BLaER1 treated with 17β-estradiol and CSF1 and Interleukin-3, amounts not matched to agents 10 nM and 100 nM (cell line): Measurements from ENCODE around the gene LDOC1.
"Not testable (repeated sequence)": the region's sequence is repeated elsewhere in the genome, so short reads cannot be mapped to it uniquely, and the experiment has no call there.

ENCODE experiments used
- H3K27ac ChIP-seq, 11 experiments: shearing (Covaris generic); formaldehyde crosslinking; 2 replicates each; pipeline ENCODE4 v1.8.1; 2022
- H3K27me3 ChIP-seq, 11 experiments: shearing (Covaris generic); formaldehyde crosslinking; 2 replicates each; pipeline ENCODE4 v1.8.1; 2022
- H3K36me3 ChIP-seq, 11 experiments: shearing (Covaris generic); formaldehyde crosslinking; 2 replicates each; pipeline ENCODE4 v1.8.1; 2022
- H3K4me1 ChIP-seq, 10 experiments: shearing (Covaris generic); formaldehyde crosslinking; 2 replicates each; pipeline ENCODE4 v1.8.1; 2022
- H3K4me2 ChIP-seq, 11 experiments: shearing (Covaris generic); formaldehyde crosslinking; 2 replicates each; pipeline ENCODE4 v1.8.1; 2022
- H3K4me3 ChIP-seq, 10 experiments: shearing (Covaris generic); formaldehyde crosslinking; 2 replicates each; pipeline ENCODE4 v1.8.1; 2022
- H3K9ac ChIP-seq, 11 experiments: shearing (Covaris generic); formaldehyde crosslinking; 2 replicates each; pipeline ENCODE4 v1.8.1; 2022
- H3K9me3 ChIP-seq, 11 experiments: shearing (Covaris generic); formaldehyde crosslinking; replicated peaks in 1 of 11; 2 replicates each; pipeline ENCODE4 v1.8.1; 2022
- H4K20me1 ChIP-seq, 11 experiments: shearing (Covaris generic); formaldehyde crosslinking; 2 replicates each; pipeline ENCODE4 v1.8.1; 2022
- Cebpa-rat ChIP-seq, 11 experiments: shearing (Covaris generic); IDR thresholded peaks; 2 replicates each; pipeline ENCODE4 v1.8.1; 2022

The LDOC1 gene

GRCh38 chrX:141176586-141177451 is at the start of gene LDOC1:
Gene LDOC1, minus strand, starts transcription at chrX:141177129. Its CDS starts 108 bp downstream, at chrX:141177021.
- Histone ChIP-seq H3K27ac (no peak within 1 kb of the TSS), H3K4me1 (peaks cover 0 to 6% (median 0%) of the 10 kb centered on the region in 10 experiments; a peak in 1 of 20 replicates), H3K9ac (no peak within 1 kb of the TSS), H3K36me3 (no peaks in the 10 kb centered on the region), H3K27me3 (peaks cover 67 to 95% (median 90%) of the 10 kb centered on the region in 11 experiments), H3K4me3 (no peak within 1 kb of the TSS), H4K20me1 (no peaks in the 10 kb centered on the region; a peak in 2 of 22 replicates), H3K9me3 (peaks cover 0 to 18% (median 5%) of the 10 kb centered on the region in 11 experiments; a peak in 8 of 22 replicates), H3K4me2 (no peak within 1 kb of the TSS)
- no peak for TF ChIP-seq Cebpa-rat (IDR thresholded peaks at IDR 0.05)

- Histone ChIP-seq H3K9ac (no peak overlapping the region), H3K4me1 (no peaks in the 10 kb centered on the region), H3K4me2 (no peak overlapping the region), H3K4me3 (no peak overlapping the region), H3K9me3 (0 out of 22 replicates have a peak, but pooled peaks cover 0 to 7% (median 0%) of the 10 kb centered on the region in 11 experiments), H3K27me3 (peaks cover 7 to 53% (median 38%) of the 10 kb centered on the region in 11 experiments; a peak in 21 of 22 replicates), H3K36me3 (no peaks in the 10 kb centered on the region), H4K20me1 (no peaks in the 10 kb centered on the region; a peak in 1 of 22 replicates), H3K27ac (no peak overlapping the region)
- no peak for TF ChIP-seq Cebpa-rat (IDR thresholded peaks at IDR 0.05)
Measured at GRCh38 chrX:141221611-141222010, 44.7 kb upstream of the LDOC1 start.

GRCh38 chrX:141220342-141221008 is 43.5 kb upstream of the LDOC1 start:
- Histone ChIP-seq H3K27me3 (peaks cover 18 to 63% (median 49%) of the 10 kb centered on the region in 11 experiments; a peak in 21 of 22 replicates), H3K36me3 (no peaks in the 10 kb centered on the region), H3K4me2 (0 out of 22 replicates have a peak overlapping the region, but pooled peaks of 1 of the 11 experiments have one; percentile 1), H3K4me1 (no peaks in the 10 kb centered on the region), H3K4me3 (no peak overlapping the region), H3K9me3 (0 out of 22 replicates have a peak, but pooled peaks cover 0 to 7% (median 0%) of the 10 kb centered on the region in 11 experiments), H4K20me1 (no peaks in the 10 kb centered on the region; a peak in 1 of 22 replicates), H3K27ac (no peak overlapping the region), H3K9ac (no peak overlapping the region)
- no peak for TF ChIP-seq Cebpa-rat (IDR thresholded peaks at IDR 0.05)

- Histone ChIP-seq H4K20me1 (no peaks in the 10 kb centered on the region), H3K9me3 (peaks cover 0 to 8% (median 3%) of the 10 kb centered on the region in 11 experiments; a peak in 4 of 22 replicates), H3K4me1 (no peaks in the 10 kb centered on the region), H3K27me3 (peaks cover 41 to 87% (median 81%) of the 10 kb centered on the region in 11 experiments; a peak in 21 of 22 replicates), H3K27ac (no peak overlapping the region), H3K4me3 (no peak overlapping the region), H3K36me3 (no peaks in the 10 kb centered on the region), H3K4me2 (no peak overlapping the region), H3K9ac (no peak overlapping the region)
- no peak for TF ChIP-seq Cebpa-rat (IDR thresholded peaks at IDR 0.05)
Measured at GRCh38 chrX:141214196-141214595, 37.3 kb upstream of the LDOC1 start.

GRCh38 chrX:141201962-141202361 is 25.0 kb upstream of the LDOC1 start:
- H3K27ac ChIP-seq: no peak overlapping the region
- H3K9me3 ChIP-seq: peaks cover 0 to 4% (median 0%) of the 10 kb centered on the region in 11 experiments; a peak in 2 of 22 replicates
- no peak overlapping the region for H3K4me3 ChIP-seq
- H3K36me3 ChIP-seq: no peaks in the 10 kb centered on the region
- H3K27me3 ChIP-seq: peaks cover 57 to 99% (median 98%) of the 10 kb centered on the region in 11 experiments
- no peak overlapping the region for H3K9ac ChIP-seq
- no peak for TF ChIP-seq Cebpa-rat (IDR thresholded peaks at IDR 0.05)
- no peaks in the 10 kb centered on the region for H4K20me1 ChIP-seq
- H3K4me2 ChIP-seq: no peak overlapping the region
- no peaks in the 10 kb centered on the region for H3K4me1 ChIP-seq

- H3K4me1 ChIP-seq, H3K4me2 ChIP-seq, H3K27ac ChIP-seq, H3K4me3 ChIP-seq, H3K9ac ChIP-seq, H3K36me3 ChIP-seq, H4K20me1 ChIP-seq: not testable (repeated sequence)
- H3K9me3 ChIP-seq: peaks cover 0 to 13% (median 6%) of the 10 kb centered on the region in 11 experiments; a peak in 12 of 22 replicates
- peaks cover 51 to 99% (median 88%) of the 10 kb centered on the region in 11 experiments for H3K27me3 ChIP-seq
Measured at GRCh38 chrX:141188573-141188972, 11.6 kb upstream of the LDOC1 start.

GRCh38 chrX:141185366-141185765 is 8.4 kb upstream of the LDOC1 start:
- peaks cover 0 to 4% (median 0%) of the 10 kb centered on the region in 10 experiments; a peak in 1 of 20 replicates for H3K4me1 ChIP-seq
- H3K36me3 ChIP-seq: no peaks in the 10 kb centered on the region
- H3K4me2 ChIP-seq: no peak overlapping the region
- H3K9me3 ChIP-seq: peaks cover 0 to 10% (median 6%) of the 10 kb centered on the region in 11 experiments; a peak in 12 of 22 replicates
- H3K4me3 ChIP-seq: no peak overlapping the region
- H3K27ac ChIP-seq: no peak overlapping the region
- no peak overlapping the region for H3K9ac ChIP-seq
- peaks cover 54 to 99% (median 89%) of the 10 kb centered on the region in 11 experiments for H3K27me3 ChIP-seq
- no peaks in the 10 kb centered on the region for H4K20me1 ChIP-seq
- no peak for TF ChIP-seq Cebpa-rat (IDR thresholded peaks at IDR 0.05)

- no peak overlapping the region for H3K27ac ChIP-seq
Measured at GRCh38 chrX:141183000-141183399, 6.1 kb upstream of the LDOC1 start.

GRCh38 chrX:141180851-141181250 is 3.9 kb upstream of the LDOC1 start:
- Histone ChIP-seq H3K4me2 (peak overlapping the region in 1 of 11 experiments; percentile 28; a peak in 1 of 22 replicates), H3K4me3 (no peak overlapping the region), H3K9ac (no peak overlapping the region), H4K20me1 (no peaks in the 10 kb centered on the region; a peak in 1 of 22 replicates), H3K36me3 (no peaks in the 10 kb centered on the region), H3K27ac (no peak overlapping the region), H3K4me1 (peaks cover 0 to 6% (median 0%) of the 10 kb centered on the region in 10 experiments; a peak in 1 of 20 replicates), H3K27me3 (peaks cover 49 to 95% (median 88%) of the 10 kb centered on the region in 11 experiments), H3K9me3 (peaks cover 0 to 17% (median 5%) of the 10 kb centered on the region in 11 experiments; a peak in 8 of 22 replicates)
- no peak for TF ChIP-seq Cebpa-rat (IDR thresholded peaks at IDR 0.05)

More at GRCh38 chrX:141183000-141183399, 6.1 kb upstream of the LDOC1 start:
- Histone ChIP-seq H3K4me3 (no peak overlapping the region), H4K20me1 (no peaks in the 10 kb centered on the region; a peak in 1 of 22 replicates), H3K27me3 (peaks cover 49 to 99% (median 89%) of the 10 kb centered on the region in 11 experiments), H3K4me2 (no peak overlapping the region), H3K4me1 (peaks cover 0 to 6% (median 0%) of the 10 kb centered on the region in 10 experiments; a peak in 1 of 20 replicates), H3K9ac (no peak overlapping the region), H3K36me3 (no peaks in the 10 kb centered on the region), H3K9me3 (no peaks in the 10 kb centered on the region)
- TF ChIP-seq Cebpa-rat (IDR thresholded peaks at IDR 0.05): no peak
